ENCODE results near the gene CCDC201. TPM values are rescaled to one million over a fixed set of nuclear protein-coding genes. Genes with fewer than 3 reads are reported as not detected.
"Not testable (repeated sequence)": the region's sequence is repeated elsewhere in the genome, so short reads cannot be mapped to it uniquely, and the experiment has no call there.

Gene CCDC201
- total RNA-seq, 1 donor from 2014 or later: not detected

DNA sequence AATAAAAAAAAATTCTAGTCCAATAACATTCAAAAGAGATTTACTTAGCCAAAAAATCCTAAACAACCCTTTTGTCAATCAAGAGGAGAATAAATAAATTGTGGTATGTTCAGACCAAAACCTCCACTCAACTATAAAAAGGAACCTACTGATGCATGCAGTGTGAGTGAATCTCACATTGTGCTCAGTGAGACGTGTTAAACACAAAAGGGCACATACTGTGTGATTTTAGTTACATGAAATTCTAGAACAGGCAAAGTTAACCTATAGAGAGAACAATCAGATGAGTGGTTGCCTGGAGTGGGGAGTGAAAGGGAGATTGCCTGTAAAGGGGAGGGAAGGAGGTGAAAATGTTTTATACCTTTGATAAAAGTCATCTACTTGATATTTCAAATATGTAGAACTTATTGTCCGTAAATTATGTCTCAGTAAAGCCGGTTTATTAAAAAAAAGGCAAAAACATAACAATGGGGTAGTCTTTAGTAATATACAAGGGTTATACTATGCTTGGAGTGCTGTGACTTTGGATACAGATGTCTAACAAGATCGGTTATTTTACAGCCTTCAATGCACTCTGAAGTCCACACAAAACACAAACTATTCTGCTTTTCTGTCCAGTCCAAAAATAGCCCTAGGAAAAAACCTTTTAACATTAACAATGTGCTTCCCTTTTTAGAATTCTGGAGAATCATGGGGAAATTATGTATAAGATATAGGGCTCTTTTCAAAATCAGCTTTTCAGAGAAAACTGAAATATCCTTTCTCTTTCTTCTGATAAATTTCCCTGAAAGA is 30.8 kb downstream of the CCDC201 start:
- DNase-seq (ENCODE audit: low spot score); ATAC-seq; intact Hi-C loops (cut with DNase I): not testable (repeated sequence)

DNA sequence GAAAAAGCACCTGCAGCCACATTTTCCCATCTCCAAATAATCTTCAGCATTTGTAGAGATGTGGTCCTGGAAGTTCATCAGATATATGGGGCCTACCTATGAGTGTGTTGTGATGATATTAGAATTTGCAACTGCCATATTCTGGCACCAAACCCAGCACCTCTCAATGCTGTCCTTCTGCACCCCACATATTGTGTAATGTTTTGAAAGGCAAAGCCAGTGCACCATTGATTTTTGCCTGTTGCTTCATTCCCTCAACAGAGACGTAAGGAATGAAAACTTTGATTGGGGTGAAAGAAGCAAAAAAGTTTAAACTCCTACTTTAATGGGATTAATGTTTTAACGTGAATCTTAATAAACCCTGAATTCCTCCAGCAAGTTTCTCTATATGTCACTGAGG is 34.0 kb downstream of the CCDC201 start:
- DNase-seq (ENCODE audit: low spot score); ATAC-seq; intact Hi-C loops (cut with DNase I): not testable (repeated sequence)

DNA sequence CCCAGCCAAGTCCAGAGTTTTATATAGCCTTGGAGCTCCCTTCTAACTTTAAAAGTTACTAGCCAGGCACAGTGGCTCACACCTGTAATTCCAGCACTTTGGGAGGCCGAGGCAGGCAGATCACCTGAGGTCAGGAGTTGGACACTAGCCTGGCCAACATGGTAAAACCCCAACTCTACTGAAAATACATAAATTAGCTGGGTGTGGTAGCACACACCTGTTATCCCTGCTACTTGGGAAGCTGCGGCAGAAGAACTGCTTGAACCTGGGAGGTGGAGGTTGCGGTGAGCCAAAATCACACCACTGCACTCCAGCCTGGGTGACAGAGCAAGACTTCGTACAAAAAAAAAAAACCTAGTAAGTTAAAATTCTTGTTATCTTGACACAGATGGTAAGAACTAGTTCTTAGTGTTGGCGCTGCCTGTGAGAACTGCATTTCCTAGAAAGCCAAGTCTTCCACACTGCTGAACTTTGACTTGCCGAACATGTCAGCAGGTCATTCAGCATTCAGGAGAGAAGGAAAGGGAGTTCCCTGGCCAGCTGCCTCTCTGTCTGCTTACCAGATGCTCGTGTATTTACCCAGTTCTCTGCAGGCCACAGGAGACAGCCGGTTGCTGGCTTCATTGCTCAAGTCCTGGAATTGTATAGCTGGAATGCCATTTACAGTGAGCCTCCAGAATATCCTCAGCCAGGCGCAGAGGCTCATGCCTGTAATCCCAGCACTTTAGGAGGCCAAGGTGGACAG is 40.3 kb downstream of the CCDC201 start:
- DNase-seq (ENCODE audit: low spot score); intact Hi-C loops (cut with DNase I): not testable (repeated sequence)
- ATAC-seq: peak; percentile 92

DNA sequence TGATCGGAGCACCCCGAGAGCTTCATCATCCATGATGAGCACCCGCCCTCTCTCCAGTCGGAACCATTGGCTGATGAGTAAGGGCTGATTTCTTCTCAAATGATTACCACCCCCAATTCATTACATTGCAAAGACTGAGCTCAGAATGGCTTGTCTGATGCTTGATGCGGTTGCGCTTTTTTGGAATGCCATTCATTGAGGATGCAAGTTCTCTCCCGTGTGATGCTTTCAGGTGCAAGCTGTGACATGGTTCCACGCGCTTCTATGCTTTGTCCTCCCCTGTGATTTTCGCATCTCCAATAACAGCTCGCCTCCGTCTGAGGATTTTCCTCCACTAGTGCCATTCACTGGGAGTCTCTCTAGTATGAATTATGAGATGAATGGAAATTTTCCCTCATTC is 43.0 kb downstream of the CCDC201 start:
- intact Hi-C loops (cut with DNase I); ATAC-seq; DNase-seq (ENCODE audit: low spot score): not testable (repeated sequence)

DNA sequence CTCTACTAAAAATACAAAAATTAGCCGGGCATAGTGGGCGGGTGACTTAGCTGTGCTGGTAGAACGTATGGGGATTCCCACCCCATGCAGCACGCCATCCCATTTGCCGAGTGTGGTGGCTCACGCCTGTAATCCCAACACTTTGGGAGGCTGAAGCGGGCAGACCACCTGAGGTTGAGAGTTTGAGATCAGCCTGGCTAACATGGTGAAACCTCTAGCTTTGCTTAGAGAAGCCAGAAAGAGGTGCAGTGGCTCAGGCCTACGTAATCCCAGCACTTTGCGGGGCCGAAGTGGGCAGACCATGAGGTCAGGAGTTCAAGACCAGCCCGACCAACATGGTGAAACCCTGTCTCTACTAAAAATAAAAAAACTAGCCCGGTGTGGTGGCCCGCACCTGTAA is 45.2 kb downstream of the CCDC201 start:
- ATAC-seq; intact Hi-C loops (cut with DNase I); DNase-seq (ENCODE audit: low spot score): not testable (repeated sequence)

DNA sequence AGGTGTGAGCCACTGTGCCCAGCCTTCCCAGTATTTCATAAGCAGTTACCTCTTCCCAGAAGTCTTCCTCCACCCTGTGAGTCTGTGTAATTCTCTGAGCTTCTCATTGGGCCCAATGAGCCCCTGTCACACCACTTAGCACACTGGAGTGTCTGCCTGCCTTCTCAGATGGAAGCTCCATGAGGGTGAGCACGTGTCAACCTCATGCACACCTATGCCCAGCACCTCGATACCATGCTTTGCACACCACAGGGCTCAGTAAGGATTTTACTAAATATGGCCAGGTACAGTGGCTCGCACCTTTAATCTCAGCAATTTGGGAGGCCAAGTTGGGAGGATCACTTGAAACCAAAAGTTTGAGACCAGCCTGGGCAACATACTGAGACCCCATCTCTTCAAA is 46.3 kb downstream of the CCDC201 start:
- ATAC-seq; DNase-seq (ENCODE audit: low spot score); intact Hi-C loops (cut with DNase I): not testable (repeated sequence)

DNA sequence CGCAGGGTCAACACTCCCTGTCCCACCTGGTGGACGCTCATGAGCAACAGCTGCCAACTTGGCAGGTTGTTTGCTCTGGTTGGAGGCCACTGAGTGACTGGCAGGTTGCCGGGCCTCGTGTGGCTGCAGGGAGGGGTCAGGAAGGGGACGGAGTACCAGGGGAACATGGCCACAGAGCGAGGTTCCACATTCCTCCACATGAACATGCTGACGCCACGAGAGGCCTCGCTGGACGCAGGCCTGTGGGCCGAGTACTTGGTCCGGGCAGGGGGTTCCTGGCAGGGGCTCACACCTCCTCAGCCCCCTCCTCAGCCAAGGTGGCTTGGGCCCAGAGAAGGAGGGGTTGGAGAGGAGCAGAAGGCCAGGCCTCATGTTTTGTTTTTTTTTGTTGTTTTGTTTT is 54.1 kb downstream of the CCDC201 start:
- ATAC-seq; DNase-seq (ENCODE audit: low spot score); intact Hi-C loops (cut with DNase I): not testable (repeated sequence)

DNA sequence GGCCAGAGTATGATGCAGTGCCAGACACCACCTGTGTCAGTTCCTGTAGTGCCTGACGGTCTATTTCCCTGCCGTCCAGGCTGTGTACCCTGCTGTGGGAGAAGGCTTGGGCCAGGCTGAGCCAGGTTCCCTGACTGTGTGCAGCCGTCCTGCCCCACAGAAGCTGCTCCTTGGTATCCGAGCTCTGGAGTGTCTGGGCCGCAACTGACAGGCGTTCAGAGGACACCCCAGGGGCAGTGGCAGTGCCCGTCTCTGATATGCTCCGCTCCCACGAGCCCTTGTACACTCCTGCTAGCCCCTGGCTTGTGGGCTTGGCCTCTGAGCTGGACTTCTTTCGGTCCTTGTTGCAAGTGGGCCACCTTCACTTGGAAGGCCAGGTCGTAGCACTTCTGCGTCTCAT is 55.0 kb downstream of the CCDC201 start:
- ATAC-seq; DNase-seq (ENCODE audit: low spot score); intact Hi-C loops (cut with DNase I): not testable (repeated sequence)

DNA sequence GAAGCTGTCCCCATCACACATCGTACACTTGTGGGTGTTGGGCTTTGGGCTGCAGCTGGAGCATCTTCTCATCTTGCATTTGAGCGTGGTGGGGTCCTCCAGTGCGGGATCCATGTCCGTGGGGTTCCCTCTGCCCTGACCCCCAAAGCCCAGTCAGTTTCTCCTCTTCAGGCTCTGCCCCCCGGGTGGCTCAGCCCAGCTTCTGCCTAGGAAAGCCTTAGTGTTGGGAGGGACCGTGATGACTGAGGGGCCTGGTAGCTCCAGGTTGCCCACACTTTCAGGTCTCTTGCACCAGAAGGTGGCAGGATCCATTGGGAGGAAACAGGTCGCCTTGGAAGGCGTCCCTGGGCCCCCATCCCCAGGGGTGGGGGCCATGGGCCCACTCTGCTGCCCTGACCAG is 55.9 kb downstream of the CCDC201 start:
- ATAC-seq; DNase-seq (ENCODE audit: low spot score); intact Hi-C loops (cut with DNase I): not testable (repeated sequence)

DNA sequence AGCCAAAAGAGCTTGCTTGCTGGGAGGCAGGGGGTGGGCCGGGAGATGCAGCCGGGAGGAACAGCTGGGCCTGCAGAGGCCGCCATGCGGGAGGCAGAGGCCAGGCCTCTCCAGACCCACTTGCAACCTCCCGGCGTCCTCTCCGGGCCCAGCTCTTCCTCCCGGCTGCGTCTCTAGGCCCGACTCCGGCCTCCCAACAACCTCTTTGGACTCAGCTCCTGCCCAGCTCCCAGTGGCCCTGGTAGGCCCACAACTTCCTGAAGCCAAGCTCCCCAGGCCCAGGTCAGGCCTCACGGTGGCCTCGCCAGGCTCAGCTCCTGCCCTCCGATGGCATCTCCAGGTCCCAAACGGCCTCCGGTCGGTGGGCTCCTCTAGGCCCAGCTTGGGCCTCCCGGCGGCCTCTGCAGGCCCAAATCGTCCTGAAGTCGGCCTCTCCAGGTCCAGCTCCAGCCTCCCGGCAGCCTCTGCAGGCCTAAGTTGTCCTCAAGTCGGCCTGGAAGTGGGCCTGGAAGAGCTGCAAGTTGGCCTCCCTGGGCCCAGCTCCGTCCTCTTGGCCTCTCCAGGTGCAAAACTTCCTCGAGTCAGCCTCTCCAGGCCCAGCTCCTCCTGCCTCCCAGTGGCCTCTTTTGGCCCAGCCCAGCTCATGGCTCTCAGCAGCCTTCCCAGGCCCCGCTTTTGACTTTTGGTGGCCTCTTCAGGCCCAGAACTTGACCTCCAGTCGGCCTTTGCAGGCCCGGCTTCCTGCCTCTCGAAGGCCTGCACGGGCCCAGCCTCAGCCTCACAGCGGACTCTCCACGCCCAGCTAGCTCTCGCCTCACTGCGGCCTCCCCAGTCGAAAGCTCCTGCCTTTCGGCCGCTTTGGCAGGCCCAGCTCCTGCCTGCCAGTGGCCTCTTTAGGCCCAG is 58.4 kb downstream of the CCDC201 start:
- DNase-seq (ENCODE audit: low spot score); ATAC-seq; intact Hi-C loops (cut with DNase I): not testable (repeated sequence)

DNA sequence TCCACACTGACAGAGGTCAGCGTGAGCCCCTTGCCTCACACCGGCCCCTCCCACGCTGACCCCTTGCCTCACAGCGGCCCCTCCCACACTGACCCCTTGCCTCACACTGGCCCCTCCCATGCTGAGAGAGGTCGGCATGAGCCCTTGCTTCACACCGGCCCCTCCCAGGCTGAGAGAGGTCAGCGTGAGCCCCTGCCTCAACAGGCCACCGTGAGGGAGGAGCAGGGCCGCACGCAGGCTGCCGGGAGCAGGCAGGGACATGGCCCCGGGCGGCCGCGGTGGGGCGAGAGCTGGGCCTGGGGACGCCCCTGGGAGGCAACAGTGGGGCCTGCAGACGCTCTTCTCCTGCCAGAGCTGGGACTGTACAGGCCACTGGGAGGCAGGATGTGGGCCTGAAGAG is 59.1 kb downstream of the CCDC201 start:
- intact Hi-C loops (cut with DNase I); DNase-seq (ENCODE audit: low spot score); ATAC-seq: not testable (repeated sequence)

DNA sequence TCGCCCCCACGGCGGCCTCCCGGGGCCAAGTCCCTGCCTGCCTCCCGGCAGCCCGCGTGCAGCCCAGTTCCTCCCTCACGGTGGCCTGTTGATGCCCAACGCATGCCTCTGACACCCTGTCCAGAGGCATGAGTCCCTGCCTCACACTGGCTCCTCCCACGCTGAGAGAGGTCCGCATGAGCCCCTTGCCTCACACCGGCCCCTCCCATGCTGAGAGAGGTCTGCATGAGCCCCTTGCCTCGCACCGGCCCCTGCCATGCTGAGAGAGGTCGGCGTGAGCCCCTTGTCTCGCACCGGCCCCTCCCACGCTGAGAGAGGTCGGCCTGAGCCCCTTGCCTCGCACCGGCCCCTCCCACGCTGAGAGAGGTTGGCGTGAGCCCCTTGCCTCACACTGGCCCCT is 59.9 kb downstream of the CCDC201 start:
- intact Hi-C loops (cut with DNase I): no loop called here
- DNase-seq (ENCODE audit: low spot score) (no peak), ATAC-seq (no peak)

DNA sequence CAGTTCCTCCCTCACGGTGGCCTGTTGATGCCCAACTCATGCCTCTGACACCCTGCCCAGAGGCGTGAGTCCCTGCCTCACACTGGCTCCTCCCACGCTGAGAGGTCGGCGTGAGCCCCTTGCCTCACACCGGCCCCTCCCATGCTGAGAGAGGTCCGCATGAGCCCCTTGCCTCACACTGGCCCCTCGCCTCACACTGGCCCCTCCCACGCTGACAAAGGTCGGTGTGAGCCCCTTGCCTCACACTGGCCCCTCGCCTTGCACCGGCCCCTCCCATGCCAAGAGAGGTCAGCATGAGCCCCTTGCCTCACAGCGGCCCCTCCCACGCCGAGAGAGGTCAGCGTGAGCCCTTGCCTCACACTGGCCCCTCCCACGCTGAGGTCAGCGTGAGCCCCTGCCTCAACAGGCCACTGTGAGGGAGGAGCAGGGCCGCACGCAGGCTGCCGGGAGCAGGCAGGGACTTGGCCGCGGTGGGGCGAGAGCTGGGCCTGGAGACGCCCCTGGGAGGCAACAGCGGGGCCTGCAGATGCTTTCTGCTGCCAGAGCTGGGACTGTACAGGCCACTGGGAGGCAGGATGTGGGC is 61.1 kb downstream of the CCDC201 start:
- intact Hi-C loops (cut with DNase I); DNase-seq (ENCODE audit: low spot score); ATAC-seq: not testable (repeated sequence)

DNA sequence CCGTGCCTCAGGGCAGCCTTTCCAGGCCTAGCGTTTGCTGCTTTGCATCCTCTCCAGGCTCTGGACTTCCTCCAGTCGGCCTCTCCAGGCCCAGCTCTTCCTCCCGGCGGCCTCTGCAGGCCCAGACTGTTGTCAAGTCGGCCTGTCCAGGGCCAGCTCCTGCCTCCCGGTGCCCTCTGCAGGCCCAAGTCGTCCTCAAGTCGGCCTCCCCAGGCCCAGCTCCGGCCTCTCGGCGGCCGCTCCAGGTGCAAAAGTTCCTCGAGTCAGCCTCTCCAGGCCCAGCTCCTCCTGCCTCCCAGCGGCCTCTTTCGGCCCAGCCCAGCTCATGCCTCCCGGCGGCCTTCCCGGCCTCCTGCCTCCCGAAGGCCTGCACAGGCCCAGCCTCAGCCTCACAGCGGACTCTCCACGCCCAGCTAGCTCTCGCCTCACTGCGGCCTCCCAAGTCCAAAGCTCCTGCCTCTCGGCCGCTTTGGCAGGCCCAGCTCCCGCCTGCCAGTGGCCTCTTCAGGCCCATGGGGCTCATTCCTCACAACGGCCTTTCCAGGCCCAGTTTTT is 62.4 kb downstream of the CCDC201 start:
- DNase-seq (ENCODE audit: low spot score); intact Hi-C loops (cut with DNase I); ATAC-seq: not testable (repeated sequence)

Data from sciatic nerve (tissue), 2 donors.